ENCODE measurements around the gene STK32B.

GRCh38 chr4:5260121-5260520, 208.8 kb downstream of the STK32B start:
- no peak for TF ChIP-seq CTCF (IDR thresholded peaks at IDR 0.05)
- no peak for TF ChIP-seq POLR2AphosphoS5 (IDR thresholded peaks at IDR 0.05; ENCODE audit: low read depth, low read length)
- TF ChIP-seq TCF7L2 (IDR thresholded peaks at IDR 0.05; ENCODE audit: low read depth, low read length), result no peak

All from Panc1 (cell line).